ENCODE data around the gene ZNF467.

Gene ZNF467

GRCh38 chr7:149736478-149737360 lies 36.7 kb downstream of the ZNF467 start:
- no peak for DNase-seq
- H3K36me3 Mint-ChIP-seq (ENCODE audit: low read depth) = no peaks in the 10 kb centered on the region
- H3K9me3 Mint-ChIP-seq = no peaks in the 10 kb centered on the region
- no peak overlapping the region for H3K4me3 Mint-ChIP-seq
- no peak overlapping the region for H3K27ac Mint-ChIP-seq
- no peak for ATAC-seq
- peaks cover 5% of the 10 kb centered on the region for H3K4me1 Mint-ChIP-seq
- H3K27me3 Mint-ChIP-seq = peaks cover 27% of the 10 kb centered on the region

GRCh38 chr7:149735779-149736477 lies 37.5 kb downstream of the ZNF467 start:
- Mint-ChIP-seq H3K4me3 (no peak overlapping the region), H3K4me1 (peaks cover 4% of the 10 kb centered on the region), H3K27ac (no peak overlapping the region), H3K27me3 (peaks cover 25% of the 10 kb centered on the region), H3K36me3 (ENCODE audit: low read depth) (no peaks in the 10 kb centered on the region), H3K9me3 (no peaks in the 10 kb centered on the region)
- ATAC-seq = no peak
- DNase-seq = no peak

- DNase-seq (no peak), ATAC-seq (no peak)
- peaks cover 18% of the 10 kb centered on the region for H3K27me3 Mint-ChIP-seq
- H3K9me3 Mint-ChIP-seq = no peaks in the 10 kb centered on the region
- H3K27ac Mint-ChIP-seq = no peak overlapping the region
- no peak overlapping the region for H3K4me3 Mint-ChIP-seq
- no peaks in the 10 kb centered on the region for H3K36me3 Mint-ChIP-seq (ENCODE audit: low read depth)
- peaks cover 4% of the 10 kb centered on the region for H3K4me1 Mint-ChIP-seq
Observed at GRCh38 chr7:149735181-149735602, 38.2 kb downstream of the ZNF467 start.

GRCh38 chr7:149734791-149735075 lies 38.7 kb downstream of the ZNF467 start:
- no peak overlapping the region for H3K4me3 Mint-ChIP-seq
- H3K27me3 Mint-ChIP-seq = peaks cover 16% of the 10 kb centered on the region
- no peak for DNase-seq
- H3K36me3 Mint-ChIP-seq (ENCODE audit: low read depth) = no peaks in the 10 kb centered on the region
- ATAC-seq = no peak
- no peaks in the 10 kb centered on the region for H3K9me3 Mint-ChIP-seq
- H3K4me1 Mint-ChIP-seq = peaks cover 4% of the 10 kb centered on the region
- H3K27ac Mint-ChIP-seq = no peak overlapping the region

GRCh38 chr7:149733924-149734790 lies 39.2 kb downstream of the ZNF467 start:
- Mint-ChIP-seq H3K27ac (no peak overlapping the region), H3K9me3 (no peaks in the 10 kb centered on the region), H3K4me1 (peaks cover 4% of the 10 kb centered on the region), H3K4me3 (no peak overlapping the region), H3K36me3 (ENCODE audit: low read depth) (no peaks in the 10 kb centered on the region), H3K27me3 (peaks cover 11% of the 10 kb centered on the region)
- DNase-seq = no peak
- no peak for ATAC-seq

- H3K36me3 Mint-ChIP-seq (ENCODE audit: low read depth) = no peaks in the 10 kb centered on the region
- ATAC-seq (no peak), DNase-seq (no peak)
- H3K27me3 Mint-ChIP-seq = peaks cover 5% of the 10 kb centered on the region
- no peaks in the 10 kb centered on the region for H3K9me3 Mint-ChIP-seq
- H3K4me1 Mint-ChIP-seq = peaks cover 4% of the 10 kb centered on the region
- no peak overlapping the region for H3K4me3 Mint-ChIP-seq
- no peak overlapping the region for H3K27ac Mint-ChIP-seq
Observed at GRCh38 chr7:149733131-149733923, 40.1 kb downstream of the ZNF467 start.

GRCh38 chr7:149732611-149733010 lies 40.8 kb downstream of the ZNF467 start:
- Mint-ChIP-seq H3K27me3 (no peaks in the 10 kb centered on the region), H3K27ac (no peak overlapping the region), H3K4me1 (peaks cover 4% of the 10 kb centered on the region)

GRCh38 chr7:149732111-149732561 lies 41.3 kb downstream of the ZNF467 start:
- H3K27me3 Mint-ChIP-seq = no peaks in the 10 kb centered on the region
- ATAC-seq = no peak
- H3K4me3 Mint-ChIP-seq = no peak overlapping the region
- no peak for DNase-seq
- H3K4me1 Mint-ChIP-seq = peaks cover 4% of the 10 kb centered on the region
- H3K27ac Mint-ChIP-seq = no peak overlapping the region
- H3K9me3 Mint-ChIP-seq = no peaks in the 10 kb centered on the region
- H3K36me3 Mint-ChIP-seq (ENCODE audit: low read depth) = no peaks in the 10 kb centered on the region

More at GRCh38 chr7:149732611-149733010, 40.8 kb downstream of the ZNF467 start:
- H3K9me3 Mint-ChIP-seq = no peaks in the 10 kb centered on the region
- DNase-seq = no peak
- no peak for ATAC-seq
- H3K4me3 Mint-ChIP-seq = no peak overlapping the region
- no peaks in the 10 kb centered on the region for H3K36me3 Mint-ChIP-seq (ENCODE audit: low read depth)

GRCh38 chr7:149731207-149731955 lies 42.0 kb downstream of the ZNF467 start:
- DNase-seq (no peak), ATAC-seq (no peak)
- no peaks in the 10 kb centered on the region for H3K36me3 Mint-ChIP-seq (ENCODE audit: low read depth)
- no peaks in the 10 kb centered on the region for H3K9me3 Mint-ChIP-seq
- H3K27me3 Mint-ChIP-seq = no peaks in the 10 kb centered on the region
- no peak overlapping the region for H3K4me3 Mint-ChIP-seq
- H3K27ac Mint-ChIP-seq = no peak overlapping the region
- H3K4me1 Mint-ChIP-seq = peaks cover 2% of the 10 kb centered on the region

GRCh38 chr7:149729983-149730801 lies 43.2 kb downstream of the ZNF467 start:
- H3K4me1 Mint-ChIP-seq = no peaks in the 10 kb centered on the region
- H3K9me3 Mint-ChIP-seq = no peaks in the 10 kb centered on the region
- H3K27ac Mint-ChIP-seq = no peak overlapping the region
- no peaks in the 10 kb centered on the region for H3K36me3 Mint-ChIP-seq (ENCODE audit: low read depth)
- H3K4me3 Mint-ChIP-seq = no peak overlapping the region
- no peak for DNase-seq
- no peak for ATAC-seq
- no peaks in the 10 kb centered on the region for H3K27me3 Mint-ChIP-seq

- ATAC-seq = no peak
- Mint-ChIP-seq H3K4me1 (no peaks in the 10 kb centered on the region), H3K36me3 (ENCODE audit: low read depth) (no peaks in the 10 kb centered on the region), H3K27ac (no peak overlapping the region), H3K9me3 (no peaks in the 10 kb centered on the region), H3K4me3 (no peak overlapping the region), H3K27me3 (no peaks in the 10 kb centered on the region)
- DNase-seq = no peak
Observed at GRCh38 chr7:149729586-149729982, 43.8 kb downstream of the ZNF467 start.

- DNase-seq = no peak
- ATAC-seq = no peak
Observed at GRCh38 chr7:149728491-149729375, 44.7 kb downstream of the ZNF467 start.

More at GRCh38 chr7:149728491-149729375, 44.7 kb downstream of the ZNF467 start:
- no peaks in the 10 kb centered on the region for H3K36me3 Mint-ChIP-seq (ENCODE audit: low read depth)
- H3K9me3 Mint-ChIP-seq = no peaks in the 10 kb centered on the region
- H3K27ac Mint-ChIP-seq = no peak overlapping the region
- H3K4me3 Mint-ChIP-seq = no peak overlapping the region
- no peaks in the 10 kb centered on the region for H3K27me3 Mint-ChIP-seq
- no peaks in the 10 kb centered on the region for H3K4me1 Mint-ChIP-seq

Measured in activated naive CD8-positive, alpha-beta T cell treated with anti-CD3 and anti-CD28 coated beads, Interleukin-2, amount 50 U/mL, for 24 hours (primary cell).